ENCODE data around the gene TCF21.

Gene TCF21

GRCh38 chr6:133888929-133889556 lies at the start of gene TCF21:
Gene TCF21 (plus strand): TSS chr6:133889113. CDS start chr6:133889398, 285 bp downstream.
- no peak for DNase-seq (ENCODE audit: low read depth)
- no peak for TF ChIP-seq CTCF (IDR thresholded peaks at IDR 0.05; ENCODE audit: insufficient read depth, low read depth, low read length, missing control alignments)
- H3K4me3 ChIP-seq (ENCODE audit: low read length): no peak within 1 kb of the TSS

GRCh38 chr6:133841176-133841575 lies 47.7 kb upstream of the TCF21 start:
- DNase-seq (ENCODE audit: low read depth): no peak
- TF ChIP-seq CTCF (IDR thresholded peaks at IDR 0.05; ENCODE audit: insufficient read depth, low read depth, low read length, missing control alignments): no peak
- H3K4me3 ChIP-seq (ENCODE audit: low read length): no peak overlapping the region

GRCh38 chr6:133843098-133843497 lies 45.8 kb upstream of the TCF21 start:
- no peak overlapping the region for H3K4me3 ChIP-seq (ENCODE audit: low read length)
- DNase-seq (ENCODE audit: low read depth): no peak
- TF ChIP-seq CTCF (IDR thresholded peaks at IDR 0.05; ENCODE audit: insufficient read depth, low read depth, low read length, missing control alignments): no peak

GRCh38 chr6:133844709-133845108 lies 44.2 kb upstream of the TCF21 start:
- DNase-seq (ENCODE audit: low read depth): no peak
- H3K4me3 ChIP-seq (ENCODE audit: low read length): no peak overlapping the region
- TF ChIP-seq CTCF (IDR thresholded peaks at IDR 0.05; ENCODE audit: insufficient read depth, low read depth, low read length, missing control alignments): no peak

- TF ChIP-seq CTCF (IDR thresholded peaks at IDR 0.05; ENCODE audit: insufficient read depth, low read depth, low read length, missing control alignments): no peak
- no peak overlapping the region for H3K4me3 ChIP-seq (ENCODE audit: low read length)
- DNase-seq (ENCODE audit: low read depth): no peak
Observed at GRCh38 chr6:133854041-133854363, 34.9 kb upstream of the TCF21 start.

- TF ChIP-seq CTCF (IDR thresholded peaks at IDR 0.05; ENCODE audit: insufficient read depth, low read depth, low read length, missing control alignments): no peak
- no peak overlapping the region for H3K4me3 ChIP-seq (ENCODE audit: low read length)
- no peak for DNase-seq (ENCODE audit: low read depth)
Observed at GRCh38 chr6:133854364-133855275, 34.3 kb upstream of the TCF21 start.
